ENCODE results near the gene C19orf33. TPM values are rescaled to one million over a fixed set of nuclear protein-coding genes. Genes with fewer than 3 reads are reported as not detected.
A peak's percentile ranks its signal among the peaks of the same experiment; 100 is the strongest.

Gene C19orf33
- total RNA-seq, 6 experiments from 2014 or later: not detected

- Mint-ChIP-seq H3K4me1 (ENCODE audit: low read depth) (peaks cover 37% of the 10 kb centered on the region), H3K36me3 (ENCODE audit: low read depth) (no peaks in the 10 kb centered on the region), H3K27ac (peak within 1 kb of the TSS; percentile 76), H3K4me3 (peak within 1 kb of the TSS; percentile 84), H3K9me3 (no peaks in the 10 kb centered on the region), H3K27me3 (ENCODE audit: insufficient read depth) (peaks cover 5% of the 10 kb centered on the region; the same call in 1 of the 2 replicates)
- TF ChIP-seq, protein P1, sequence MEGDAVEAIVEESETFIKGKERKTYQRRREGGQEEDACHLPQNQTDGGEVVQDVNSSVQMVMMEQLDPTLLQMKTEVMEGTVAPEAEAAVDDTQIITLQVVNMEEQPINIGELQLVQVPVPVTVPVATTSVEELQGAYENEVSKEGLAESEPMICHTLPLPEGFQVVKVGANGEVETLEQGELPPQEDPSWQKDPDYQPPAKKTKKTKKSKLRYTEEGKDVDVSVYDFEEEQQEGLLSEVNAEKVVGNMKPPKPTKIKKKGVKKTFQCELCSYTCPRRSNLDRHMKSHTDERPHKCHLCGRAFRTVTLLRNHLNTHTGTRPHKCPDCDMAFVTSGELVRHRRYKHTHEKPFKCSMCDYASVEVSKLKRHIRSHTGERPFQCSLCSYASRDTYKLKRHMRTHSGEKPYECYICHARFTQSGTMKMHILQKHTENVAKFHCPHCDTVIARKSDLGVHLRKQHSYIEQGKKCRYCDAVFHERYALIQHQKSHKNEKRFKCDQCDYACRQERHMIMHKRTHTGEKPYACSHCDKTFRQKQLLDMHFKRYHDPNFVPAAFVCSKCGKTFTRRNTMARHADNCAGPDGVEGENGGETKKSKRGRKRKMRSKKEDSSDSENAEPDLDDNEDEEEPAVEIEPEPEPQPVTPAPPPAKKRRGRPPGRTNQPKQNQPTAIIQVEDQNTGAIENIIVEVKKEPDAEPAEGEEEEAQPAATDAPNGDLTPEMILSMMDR (IDR thresholded peaks at IDR 0.05): no peak
- DNase-seq: no peak
Observed at GRCh38 chr19:38264486-38265212, 39.4 kb upstream of the C19orf33 start, which contains the start of gene SPINT2. SPINT2 (plus strand) TSS chr19:38264573; CDS start chr19:38264893, 320 bp downstream.

GRCh38 chr19:38265213-38265861, 38.7 kb upstream of the C19orf33 start:
- Mint-ChIP-seq H3K4me3 (peak overlapping the region; percentile 55; the same call in 1 of the 2 replicates), H3K27ac (no peak overlapping the region), H3K4me1 (ENCODE audit: low read depth) (peaks cover 44% of the 10 kb centered on the region), H3K36me3 (ENCODE audit: low read depth) (no peaks in the 10 kb centered on the region), H3K9me3 (no peaks in the 10 kb centered on the region), H3K27me3 (ENCODE audit: insufficient read depth) (peaks cover 5% of the 10 kb centered on the region; the same call in 1 of the 2 replicates)
- TF ChIP-seq, protein P1 (IDR thresholded peaks at IDR 0.05): no peak
- no peak for DNase-seq

DNA sequence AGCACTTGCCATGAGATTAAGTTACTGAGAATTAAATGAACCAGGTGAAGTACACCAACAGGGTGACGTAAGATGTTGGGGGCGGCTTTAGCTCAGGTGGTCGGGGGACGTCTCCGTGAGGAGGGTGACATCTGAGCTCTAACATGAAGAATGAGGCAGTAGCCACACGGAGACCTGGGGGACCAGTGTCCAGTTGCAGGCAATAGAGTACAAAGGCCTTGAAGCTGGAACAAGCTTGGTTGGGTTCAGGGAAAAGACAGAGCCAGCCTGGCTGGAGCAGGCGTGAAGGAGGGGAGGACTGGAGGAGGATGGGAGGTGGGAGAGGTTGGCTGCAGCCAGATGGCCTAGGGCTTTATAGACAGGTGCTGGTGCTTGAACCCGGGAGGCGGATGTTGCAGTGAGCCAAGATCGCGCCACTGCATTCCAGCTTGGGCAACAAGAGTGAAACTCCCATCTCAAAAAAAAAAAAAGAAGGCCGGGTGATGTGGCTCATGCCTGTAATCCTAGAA, 38.1 kb upstream of the C19orf33 start:
- TF ChIP-seq, protein P1 (IDR thresholded peaks at IDR 0.05): no peak
- H3K27ac Mint-ChIP-seq: no peak overlapping the region
- peaks cover 50% of the 10 kb centered on the region for H3K4me1 Mint-ChIP-seq (ENCODE audit: low read depth)
- H3K36me3 Mint-ChIP-seq (ENCODE audit: low read depth): no peaks in the 10 kb centered on the region
- no peak overlapping the region for H3K4me3 Mint-ChIP-seq
- H3K9me3 Mint-ChIP-seq: no peaks in the 10 kb centered on the region
- H3K27me3 Mint-ChIP-seq (ENCODE audit: insufficient read depth): peaks cover 5% of the 10 kb centered on the region; the same call in 1 of the 2 replicates
- DNase-seq: no peak

DNA sequence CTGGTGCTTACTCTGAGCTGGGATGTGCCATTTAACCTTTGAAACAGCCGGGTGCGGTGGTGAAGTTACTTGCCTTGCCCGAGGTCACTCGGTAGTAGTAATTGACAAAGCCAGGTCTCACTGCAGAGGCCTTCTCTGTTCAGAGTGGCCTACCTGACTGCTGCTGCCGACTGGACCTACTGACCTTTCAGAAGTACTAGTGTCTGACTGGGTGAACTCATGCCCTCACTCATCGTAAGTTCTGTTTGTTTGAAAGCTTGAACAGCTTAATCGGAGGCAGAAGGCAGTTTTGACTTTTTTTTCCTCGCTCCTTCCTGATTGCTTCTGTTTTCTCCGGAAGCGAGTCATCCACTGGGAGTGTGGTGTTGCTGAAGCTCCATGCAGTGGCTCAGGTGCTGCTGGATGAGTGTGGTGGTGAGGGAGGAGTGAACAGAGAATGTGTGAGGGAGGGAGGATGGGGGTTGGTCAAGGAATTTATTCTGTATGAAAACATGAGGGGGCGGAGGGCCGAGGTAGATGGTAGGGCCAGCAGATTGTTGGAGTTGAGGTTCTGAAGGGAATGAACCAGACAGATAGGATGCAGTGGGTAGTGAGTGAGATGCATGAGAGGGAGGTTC, 37.0 kb upstream of the C19orf33 start:
- Mint-ChIP-seq H3K4me3 (peak overlapping the region; percentile 19; the same call in 1 of the 2 replicates), H3K27ac (peak overlapping the region; percentile 76), H3K4me1 (ENCODE audit: low read depth) (peaks cover 52% of the 10 kb centered on the region), H3K36me3 (ENCODE audit: low read depth) (no peaks in the 10 kb centered on the region), H3K9me3 (no peaks in the 10 kb centered on the region), H3K27me3 (ENCODE audit: insufficient read depth) (peaks cover 3% of the 10 kb centered on the region; the same call in 1 of the 2 replicates)
- TF ChIP-seq, protein P1 (IDR thresholded peaks at IDR 0.05): no peak
- peak; percentile 32 for DNase-seq

GRCh38 chr19:38267761-38268483, 36.1 kb upstream of the C19orf33 start:
- no peak overlapping the region for H3K4me3 Mint-ChIP-seq
- no peak overlapping the region for H3K27ac Mint-ChIP-seq
- H3K4me1 Mint-ChIP-seq (ENCODE audit: low read depth): peaks cover 50% of the 10 kb centered on the region
- no peak for DNase-seq
- no peaks in the 10 kb centered on the region for H3K9me3 Mint-ChIP-seq
- H3K27me3 Mint-ChIP-seq (ENCODE audit: insufficient read depth): peaks cover 3% of the 10 kb centered on the region; the same call in 1 of the 2 replicates
- H3K36me3 Mint-ChIP-seq (ENCODE audit: low read depth): no peaks in the 10 kb centered on the region
- TF ChIP-seq, protein P1 (IDR thresholded peaks at IDR 0.05): no peak

All from HFFc6 (cell line).